ELF-1 (cell line): Measurements from ENCODE around the gene TTC1.
"Not testable (repeated sequence)": the region's sequence is repeated elsewhere in the genome, so short reads cannot be mapped to it uniquely, and the experiment has no call there.

Experiments
- DNase-seq: peaks from one replicate; pipeline ENCODE4 v3.0.0-alpha.2; 2016; ENCODE audit warnings: low read depth, low spot score

Gene TTC1

DNA sequence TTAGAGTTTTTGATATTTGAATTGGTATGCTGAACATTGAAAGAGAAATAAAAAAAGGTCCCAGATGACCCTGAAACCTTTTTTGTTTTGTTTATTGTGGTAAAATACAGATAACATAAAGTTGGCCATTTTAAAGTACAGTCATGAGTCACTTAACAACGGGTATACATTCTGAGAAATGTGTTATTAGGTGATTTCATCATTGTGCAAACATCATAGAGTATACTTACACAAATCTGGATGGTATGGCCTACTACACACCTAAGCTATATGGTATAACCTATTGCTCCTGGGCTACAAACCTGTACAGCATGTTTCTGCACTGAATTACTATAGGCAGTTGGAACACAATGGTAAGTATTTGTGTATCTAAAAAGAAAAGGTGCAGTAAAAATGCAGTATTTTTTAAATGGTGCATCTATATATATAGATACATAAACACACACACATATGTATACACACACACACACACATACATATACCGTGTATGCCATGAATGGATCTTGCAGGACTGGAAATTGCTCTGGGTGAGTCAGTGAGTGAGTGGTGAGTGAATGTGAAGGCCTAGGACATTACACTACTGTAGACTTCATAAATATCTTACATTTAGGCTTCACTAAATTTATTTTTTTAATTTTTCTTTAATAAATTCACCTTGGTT, 31.0 kb downstream of the TTC1 start:
- DNase-seq = no peak

DNA sequence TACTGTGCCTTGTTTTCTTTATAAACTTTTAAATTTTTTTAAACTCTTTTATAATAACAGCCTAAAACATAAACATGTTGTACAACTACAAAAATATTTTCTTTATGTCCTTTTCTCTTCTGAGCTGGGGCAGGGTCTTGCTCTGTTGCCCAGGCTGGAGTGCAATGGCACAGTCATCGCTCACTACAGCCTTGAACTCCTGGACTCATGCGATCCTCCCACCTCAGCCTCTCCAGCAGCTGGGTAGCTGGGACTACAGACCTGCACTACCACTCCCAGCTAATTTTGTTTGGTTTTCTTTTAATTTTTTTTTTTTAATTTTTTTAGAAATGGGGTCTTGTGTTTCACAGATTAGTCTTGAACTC, 31.5 kb downstream of the TTC1 start:
- DNase-seq = no peak

DNA sequence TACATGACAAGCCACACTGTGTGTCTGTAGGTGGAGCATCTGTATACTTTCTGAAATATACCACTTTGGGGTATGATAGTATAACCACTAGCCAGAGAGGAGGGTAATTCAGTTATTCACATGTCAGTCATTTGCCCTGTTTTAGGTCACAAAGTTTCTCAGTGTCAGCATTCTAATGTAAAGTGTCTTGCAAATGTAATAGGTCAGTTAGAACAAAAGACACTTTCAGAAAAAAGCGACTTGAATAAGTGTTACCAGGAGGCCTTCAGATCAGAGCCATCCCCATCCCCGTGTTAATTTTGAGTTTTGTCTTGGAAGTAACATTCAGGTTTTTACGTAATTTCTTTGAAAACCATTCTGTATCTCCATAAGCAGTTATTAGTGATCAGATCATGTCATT, 33.7 kb downstream of the TTC1 start:
- DNase-seq = no peak

DNA sequence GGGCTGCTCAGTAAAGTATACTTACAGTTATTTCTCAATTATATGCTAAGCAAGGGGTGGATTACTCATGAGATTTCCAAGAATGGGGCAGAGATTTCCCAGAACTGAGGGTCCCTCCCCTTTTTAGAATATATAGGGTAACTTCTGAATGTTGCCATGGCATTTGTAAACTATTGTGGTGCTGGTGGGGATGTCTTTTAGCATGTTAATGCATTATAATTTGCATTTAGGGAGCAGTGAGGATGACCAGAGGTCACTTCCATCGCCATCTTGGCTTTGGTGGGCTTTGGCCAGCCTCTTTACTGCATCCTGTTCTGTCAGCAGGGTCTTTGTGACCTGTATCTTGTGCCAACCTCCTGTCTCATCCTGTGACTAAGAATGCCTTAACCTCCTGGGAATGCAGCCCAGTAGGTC, 35.5 kb downstream of the TTC1 start:
- peak; percentile 22 for DNase-seq

DNA sequence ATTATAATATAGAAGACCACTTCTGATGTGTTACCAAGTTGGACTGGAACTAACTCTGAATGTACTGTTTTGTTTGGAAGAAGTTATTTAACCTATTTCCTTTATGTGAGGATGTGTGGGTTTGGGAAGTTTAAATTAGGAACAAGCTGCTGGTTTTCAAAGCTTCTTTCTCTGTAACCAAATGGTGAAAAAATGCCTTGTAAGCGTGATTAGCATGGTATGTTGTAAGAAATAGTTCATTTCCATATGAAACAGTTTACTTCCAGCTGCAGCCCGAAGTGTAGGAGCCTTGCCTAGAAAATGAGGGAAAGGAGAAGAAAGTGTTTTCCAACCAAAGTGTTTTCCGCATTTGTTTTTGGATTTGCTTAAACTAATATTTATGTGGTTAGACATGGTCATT, 36.0 kb downstream of the TTC1 start:
- DNase-seq = no peak

DNA sequence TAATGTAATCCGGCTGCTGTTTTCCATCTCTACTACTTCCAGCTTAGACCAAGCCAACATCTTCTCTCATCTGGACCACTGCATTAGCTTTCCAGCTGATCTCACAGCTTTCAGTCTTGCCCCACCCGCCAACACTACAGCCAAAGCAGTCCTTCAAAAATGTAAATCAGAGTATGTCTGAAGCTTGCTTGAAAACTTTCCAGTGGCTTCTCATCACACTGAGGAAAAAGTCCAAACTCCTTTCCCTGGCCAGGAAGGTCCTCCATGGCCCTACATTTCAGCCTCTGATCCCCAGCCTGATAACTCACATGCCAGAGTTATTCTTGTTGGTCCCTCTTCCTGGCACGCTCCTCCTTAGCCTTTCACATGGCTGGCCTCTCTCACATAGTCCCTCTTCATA, 38.5 kb downstream of the TTC1 start:
- no peak for DNase-seq

DNA sequence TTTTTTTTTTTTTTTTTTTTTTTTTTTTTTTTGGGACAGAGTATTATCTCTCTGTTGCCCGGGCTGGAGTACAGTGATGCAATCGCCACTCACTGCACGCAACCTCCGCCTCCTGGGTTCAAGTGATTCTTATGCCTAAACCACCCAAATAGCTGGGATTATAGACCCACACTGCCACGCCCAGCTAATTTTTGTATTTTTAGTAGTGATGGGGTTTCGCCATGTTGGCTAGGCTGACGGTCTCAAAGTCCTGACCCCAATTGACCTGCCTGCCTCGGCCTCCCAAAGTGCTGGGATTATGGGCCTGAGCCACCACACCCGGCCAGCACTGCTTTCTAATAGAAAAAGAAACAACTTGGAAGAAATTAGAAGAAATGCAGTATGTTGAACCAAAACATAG, 39.2 kb downstream of the TTC1 start:
- DNase-seq = no peak

DNA sequence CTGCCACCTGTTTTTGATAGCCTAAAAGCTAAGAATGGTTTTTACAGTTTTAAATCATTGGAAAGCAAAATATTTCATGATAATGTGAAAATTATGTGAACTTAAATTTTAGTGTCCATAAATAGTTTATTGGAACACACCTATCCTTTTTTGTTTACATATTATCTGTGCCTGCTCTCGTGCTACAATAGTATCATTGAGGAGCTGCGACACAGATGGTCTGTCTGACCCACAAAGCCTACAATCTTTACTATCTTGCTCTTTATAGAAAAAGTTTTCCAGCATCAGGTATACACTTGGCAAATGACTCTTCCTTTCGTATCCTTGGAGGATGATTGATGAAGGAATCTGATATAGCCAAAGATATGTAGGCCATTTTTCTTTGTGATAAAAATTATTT, 40.2 kb downstream of the TTC1 start:
- DNase-seq = no peak

DNA sequence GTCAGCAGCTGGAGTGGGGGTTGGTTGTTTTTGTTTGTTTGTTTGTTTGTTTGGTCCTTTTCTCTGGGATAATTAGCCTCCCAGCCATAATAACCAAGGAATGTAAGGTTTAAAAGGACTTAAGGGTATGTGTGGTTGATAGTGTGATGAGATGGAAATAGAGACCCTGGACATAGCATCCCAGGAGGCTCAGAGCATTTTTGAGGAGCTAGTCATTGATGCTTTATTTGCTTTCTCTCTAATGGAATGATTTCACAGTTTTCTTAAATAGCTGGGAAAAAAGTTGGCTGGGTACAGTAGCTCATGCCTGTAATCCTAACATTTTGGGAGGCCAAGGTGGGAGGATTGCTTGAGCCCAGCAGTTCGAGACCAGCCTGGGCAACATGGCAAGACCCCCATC, 45.1 kb downstream of the TTC1 start:
- DNase-seq = no peak

DNA sequence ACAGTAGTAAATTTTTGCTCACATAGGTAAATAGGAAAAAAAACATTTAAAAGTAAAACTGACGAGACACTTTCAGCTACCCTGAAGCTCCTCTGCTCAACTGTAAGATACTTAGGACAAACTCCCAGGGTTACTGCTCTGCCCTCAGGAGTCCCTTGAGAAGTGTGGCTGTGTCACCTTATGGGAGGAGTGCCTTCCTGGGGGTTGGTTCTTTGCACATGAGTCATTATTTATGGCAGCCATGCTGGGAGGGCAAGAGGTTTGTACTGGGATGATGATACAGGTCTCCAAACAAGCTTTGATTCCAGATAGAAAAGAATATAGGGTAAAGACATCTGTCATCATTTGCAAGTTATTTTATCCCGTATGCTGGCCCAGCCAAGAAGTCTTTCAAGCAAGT, 45.9 kb downstream of the TTC1 start:
- DNase-seq = no peak

DNA sequence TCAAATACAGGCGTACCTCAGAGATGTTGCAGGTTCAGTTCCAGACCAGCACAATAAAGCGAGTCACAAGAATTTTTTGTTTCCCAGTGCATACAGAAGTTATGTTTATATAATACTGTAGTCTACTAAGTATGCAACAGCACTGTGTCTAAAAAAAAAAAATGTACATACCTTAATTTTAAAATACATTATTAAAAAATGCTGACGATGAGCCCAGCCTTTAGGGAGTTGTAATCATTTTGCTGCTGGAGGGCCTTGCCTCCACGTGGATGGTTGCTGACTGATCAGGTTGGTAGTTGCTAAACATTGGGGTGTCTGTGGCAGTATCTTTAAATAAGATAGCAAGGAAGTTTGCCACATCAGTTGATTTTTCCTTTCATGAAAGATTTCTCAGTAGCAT, 48.3 kb downstream of the TTC1 start:
- no peak for DNase-seq

DNA sequence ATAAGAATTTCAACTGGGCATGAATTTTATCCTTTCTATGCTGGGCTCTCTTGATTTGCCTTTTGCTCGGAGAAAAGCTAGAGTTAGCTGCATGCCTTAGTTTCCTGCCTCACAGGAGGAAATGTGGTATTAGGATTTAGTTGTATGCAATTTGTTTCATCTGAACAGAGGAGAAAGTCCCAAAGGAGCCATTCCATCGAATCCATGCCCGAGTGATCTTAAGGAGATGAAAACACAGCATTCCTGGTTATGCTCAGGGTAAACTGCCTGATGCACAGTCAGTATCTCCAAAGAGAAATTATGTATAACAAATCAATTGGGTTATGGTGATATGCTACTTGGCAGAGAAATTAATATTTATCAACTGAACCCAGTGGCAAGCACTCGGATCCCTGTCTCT, 51.1 kb downstream of the TTC1 start:
- no peak for DNase-seq

DNA sequence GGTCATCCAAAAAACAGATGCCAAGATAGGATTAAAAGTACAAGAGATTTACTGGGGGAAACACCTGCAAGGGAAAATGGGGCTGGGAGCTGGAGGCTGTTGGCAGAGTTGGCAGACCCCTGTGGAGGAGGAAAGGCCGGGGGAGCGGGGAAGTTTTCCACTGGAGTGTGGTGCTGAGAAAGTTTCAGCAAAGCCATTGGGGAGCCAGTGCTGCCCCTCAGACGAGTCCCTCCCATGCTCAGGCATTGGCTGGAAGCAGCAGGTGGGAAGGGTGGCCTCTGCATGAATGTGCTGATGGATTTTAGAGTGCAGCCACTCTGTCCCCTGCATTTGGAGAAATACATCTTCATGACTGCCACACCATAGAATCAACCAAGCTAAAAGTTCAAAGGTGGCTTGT, 52.8 kb downstream of the TTC1 start:
- no peak for DNase-seq

DNA sequence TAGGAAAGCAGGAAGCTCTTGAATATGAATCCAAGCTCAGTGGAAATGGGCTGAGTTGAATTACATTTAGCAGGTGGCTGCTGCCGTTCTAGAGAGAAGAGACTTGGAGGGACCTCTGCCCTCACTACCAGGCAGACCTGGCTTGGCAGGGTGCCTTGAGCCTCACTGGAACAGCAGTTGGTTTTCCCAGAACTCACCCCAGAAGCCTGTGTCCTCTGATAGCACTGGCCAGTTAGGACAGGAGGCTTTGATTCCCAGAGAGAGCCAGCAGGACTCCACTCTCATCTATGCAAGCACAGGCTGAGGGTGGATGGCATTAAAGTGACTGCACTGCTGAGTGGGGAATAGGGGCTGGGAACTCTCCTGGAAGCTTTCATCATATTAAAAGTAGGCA, 55.5 kb downstream of the TTC1 start:
- peak; percentile 15 for DNase-seq

DNA sequence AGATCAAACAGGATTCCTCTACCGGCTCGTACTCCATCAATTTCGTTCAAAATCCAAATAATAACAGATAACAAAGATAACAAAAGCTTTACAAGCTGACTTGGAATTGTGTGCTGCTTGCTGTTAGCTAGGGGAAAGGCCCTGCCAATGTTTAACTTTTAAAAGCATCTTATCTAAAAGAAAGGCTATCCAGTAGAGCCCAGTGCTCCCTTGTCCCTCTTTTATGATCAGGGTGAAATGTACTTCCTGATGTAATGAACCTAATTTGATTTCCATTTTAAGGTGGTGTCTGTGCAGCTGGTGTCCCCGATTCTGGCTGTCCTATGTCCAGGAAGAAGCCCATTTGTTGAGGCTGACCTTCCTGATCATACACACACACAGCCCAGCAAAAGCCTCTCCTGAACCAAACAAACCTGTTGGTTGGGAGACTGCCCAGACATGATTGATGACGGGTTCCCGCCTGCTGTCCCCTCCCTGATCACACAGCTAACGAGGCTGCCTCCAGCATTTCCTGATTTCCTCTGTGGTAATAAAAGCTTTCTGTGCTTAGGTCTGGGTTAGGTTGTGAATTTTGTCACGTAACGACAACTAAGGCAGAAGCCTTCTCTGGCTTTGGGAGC, 56.2 kb downstream of the TTC1 start:
- DNase-seq = peak; percentile 87

DNA sequence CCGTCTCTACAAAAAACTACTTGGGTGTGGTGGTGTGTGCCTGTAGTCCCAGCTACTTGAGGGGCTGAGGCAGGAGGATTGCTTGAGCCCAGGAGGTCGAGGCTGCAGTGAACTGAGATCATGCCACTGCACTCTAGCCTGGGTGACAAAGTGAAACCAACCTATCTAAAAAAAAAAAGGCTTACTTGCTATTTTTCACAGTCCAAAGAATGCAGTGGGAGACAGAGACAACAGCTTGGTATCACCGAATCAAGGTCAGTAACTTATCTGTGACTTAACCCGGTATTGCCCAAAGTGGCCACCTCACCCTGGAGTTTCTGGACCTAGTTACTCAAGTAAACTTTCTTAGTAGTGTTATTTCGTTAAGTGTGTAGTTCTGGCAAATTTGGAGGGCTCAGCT, 60.2 kb downstream of the TTC1 start:
- DNase-seq = not testable (repeated sequence)

DNA sequence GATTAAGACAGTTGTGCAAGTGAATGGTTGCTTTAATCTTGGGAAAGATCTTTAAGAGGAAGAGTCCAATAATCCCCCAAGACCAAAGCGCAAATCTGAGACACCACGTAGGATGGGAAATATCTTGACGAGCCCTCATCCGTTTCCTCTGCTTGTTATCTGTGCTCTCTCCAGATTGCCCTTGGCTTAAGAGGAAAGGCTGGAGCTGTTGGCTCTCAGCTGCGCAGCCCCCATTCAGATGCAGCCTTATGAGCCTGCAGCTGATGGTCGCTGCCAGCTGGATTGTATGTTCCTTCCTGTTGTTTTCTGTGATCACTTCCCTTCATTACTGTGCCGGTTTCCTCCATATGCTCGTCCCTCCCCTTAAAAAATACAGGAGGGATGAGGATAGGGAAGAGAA, 62.6 kb downstream of the TTC1 start:
- no peak for DNase-seq

DNA sequence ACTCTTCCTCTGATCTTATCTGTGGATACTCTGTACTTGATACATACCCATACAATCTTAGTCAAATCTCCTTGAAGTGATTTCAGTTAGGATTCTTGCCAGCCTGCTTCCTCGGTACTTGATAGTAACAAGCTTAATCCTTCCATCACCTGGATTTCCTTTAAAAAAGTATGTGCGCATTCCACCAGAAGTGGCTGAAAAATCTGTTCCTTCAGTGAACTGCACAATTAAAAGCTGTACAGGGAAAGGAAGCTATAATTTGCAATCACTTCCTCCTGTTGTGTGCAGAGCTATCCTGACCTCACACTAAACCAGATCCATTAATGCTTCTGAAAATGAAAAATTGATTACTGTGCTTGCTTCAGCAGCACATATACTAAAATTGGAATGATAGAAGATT, 63.0 kb downstream of the TTC1 start:
- no peak for DNase-seq

DNA sequence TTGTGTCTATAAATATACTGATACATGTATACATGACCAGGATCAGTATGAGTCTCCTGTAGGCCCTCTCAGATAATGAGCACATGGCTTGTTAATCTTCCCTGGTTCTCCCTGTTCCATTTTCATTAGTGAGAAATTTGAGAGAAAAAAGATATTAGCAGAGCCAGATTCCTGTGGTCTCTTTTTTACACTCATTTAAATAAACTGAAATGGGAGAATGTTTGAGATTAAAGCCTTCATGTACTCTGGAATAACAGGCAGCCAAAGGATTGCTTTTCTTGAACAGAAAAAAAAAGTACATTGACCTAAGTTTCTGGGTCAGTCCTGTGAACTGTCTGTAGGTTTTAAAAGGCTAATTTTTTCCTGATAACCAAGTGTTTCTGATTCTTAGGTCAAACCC, 66.1 kb downstream of the TTC1 start:
- no peak for DNase-seq

DNA sequence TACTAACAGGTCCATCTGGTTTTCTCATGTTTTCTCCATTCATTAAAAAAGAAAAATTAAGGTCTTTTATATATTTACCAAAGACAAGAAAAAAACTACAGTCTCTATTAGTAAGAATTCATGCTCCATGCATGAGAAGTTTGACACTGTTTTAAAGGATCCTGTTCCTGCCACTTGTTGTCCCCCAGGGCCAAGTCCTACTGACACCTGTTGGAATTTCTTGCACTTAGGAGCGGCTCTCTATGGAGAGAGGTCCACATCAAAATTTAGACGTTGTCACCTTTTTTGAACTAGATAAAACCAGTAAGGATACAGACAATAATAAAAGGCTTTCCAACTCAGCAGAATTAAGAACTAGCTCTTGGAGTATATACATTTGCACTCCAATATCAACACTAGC, 68.1 kb downstream of the TTC1 start:
- no peak for DNase-seq

DNA sequence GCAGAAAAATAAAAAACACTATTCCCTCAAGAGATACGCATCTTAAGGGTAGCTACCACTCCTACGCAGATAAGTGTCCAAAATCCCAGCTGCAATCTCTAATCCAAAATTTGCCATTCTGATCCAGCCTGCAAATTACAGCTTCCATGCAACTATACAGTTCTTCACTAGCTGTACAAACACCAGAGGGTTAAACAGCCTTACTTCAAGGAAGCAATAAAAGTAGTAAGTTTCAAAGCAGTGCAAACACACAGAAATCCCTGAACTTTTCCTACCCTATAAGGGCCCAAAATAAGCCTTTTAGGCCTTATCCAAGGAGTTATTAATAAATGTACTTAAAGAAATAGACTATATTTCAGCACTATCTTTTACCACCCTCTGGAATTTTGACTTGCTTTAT, 70.8 kb downstream of the TTC1 start:
- no peak for DNase-seq

DNA sequence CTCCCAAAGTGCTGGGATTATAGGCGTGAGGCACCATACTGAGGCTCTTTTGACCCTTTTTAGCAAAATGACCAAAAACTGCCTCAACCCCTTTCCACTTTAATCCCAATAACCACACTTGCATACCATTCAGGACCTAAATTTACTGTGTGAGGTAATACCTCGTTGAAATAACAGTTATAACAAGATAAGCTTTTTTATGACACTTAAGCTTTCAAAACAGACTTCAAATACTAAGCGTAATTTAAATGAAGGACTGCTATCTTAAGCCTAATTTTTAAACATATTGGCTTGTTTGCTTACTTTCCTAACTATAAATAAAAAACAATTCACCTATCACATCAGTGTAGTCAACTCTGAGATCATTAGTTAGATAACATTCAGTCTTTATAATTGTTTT, 72.6 kb downstream of the TTC1 start:
- no peak for DNase-seq

DNA sequence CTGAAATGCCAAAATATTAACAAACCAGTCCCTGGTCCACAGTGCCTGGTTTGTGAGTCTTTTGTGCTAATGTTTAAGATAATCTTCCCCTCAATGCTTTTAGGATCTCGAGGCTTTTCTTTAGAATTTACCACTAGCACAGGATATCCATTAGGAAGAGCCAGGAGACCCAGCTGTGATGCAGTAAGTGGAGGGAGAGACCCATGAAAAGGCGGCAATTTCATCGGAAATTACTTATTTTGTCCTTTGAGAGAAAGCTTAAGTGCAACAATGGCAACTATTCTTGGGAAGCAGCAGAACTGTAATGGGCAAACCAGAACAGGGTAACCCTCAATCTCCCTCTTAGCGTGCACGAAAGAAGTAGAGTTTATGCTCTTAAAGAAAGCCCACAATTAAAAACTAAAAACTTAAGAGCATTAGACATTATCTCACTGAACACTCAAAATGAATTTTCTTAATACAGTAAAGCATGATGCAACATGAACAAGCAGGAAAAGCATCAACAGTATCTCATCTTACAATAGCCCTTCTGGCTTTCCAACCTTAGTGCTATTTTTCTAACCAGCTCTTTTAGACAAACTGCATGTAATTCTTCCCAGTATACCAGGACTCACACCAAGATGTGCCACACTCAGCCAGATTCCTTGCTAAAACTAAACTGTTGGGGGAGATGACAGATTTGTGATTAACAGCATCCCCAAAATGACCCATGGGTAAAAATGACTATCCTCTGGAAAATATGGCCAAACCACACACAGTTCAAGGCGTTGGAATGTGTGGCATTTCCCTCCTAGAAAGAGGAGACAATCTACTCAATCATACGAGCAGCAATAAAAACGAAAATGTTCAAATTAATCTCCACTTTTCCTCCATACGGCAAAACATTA, 73.9 kb downstream of the TTC1 start:
- no peak for DNase-seq
